ENCODE data around the gene COPS2.
"Not testable (repeated sequence)": the region's sequence is repeated elsewhere in the genome, so short reads cannot be mapped to it uniquely, and the experiment has no call there.

The COPS2 gene

DNA sequence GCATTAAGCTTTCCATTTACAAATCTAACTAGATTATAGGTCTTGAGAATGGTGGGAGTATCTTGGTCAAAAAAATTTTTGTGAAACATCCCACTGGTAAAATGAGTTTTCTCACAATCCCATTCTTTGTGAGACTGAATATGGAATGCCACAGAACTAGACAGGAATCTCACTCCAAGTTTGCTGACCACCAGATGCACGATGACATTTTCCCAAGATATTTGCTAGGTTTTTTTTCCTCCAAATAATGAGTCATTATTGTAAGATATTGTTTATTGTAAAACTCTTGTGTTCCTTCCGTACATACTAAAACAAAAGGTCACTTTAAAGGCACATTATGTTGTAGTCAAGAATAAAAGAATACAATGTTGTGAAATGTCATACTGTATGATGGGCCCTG, 53.9 kb downstream of the COPS2 start:
- no peak for DNase-seq

DNA sequence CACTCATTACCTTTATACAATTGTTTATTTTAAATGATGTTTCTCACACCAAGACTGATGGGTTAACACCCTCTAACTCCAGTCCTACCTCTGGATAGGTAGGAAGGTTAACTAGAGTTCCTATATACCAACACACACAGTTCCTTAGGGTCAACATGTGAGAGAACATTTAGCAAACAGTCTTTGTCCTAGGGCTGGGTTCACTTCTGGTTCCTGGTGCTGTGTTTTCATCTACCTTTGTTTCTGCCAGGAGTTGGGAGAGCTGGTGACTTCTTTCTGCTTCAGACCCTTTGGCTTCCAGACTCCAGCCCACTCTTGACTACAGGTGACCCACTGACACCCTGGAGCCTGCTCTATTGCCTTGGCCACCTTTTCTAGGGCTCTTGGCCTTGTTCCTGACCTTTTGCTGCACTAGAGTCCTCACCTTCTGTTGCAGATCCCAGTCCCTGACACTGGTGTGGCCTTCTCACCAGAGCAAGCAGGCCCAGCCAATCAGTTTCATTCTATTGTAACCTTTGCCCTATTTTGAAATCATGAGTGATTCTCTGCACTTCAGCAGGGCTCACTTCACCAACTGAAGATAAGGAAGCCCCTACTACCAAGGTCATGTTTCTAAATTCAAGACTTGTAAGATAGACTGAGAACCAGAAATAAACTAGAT, 59.2 kb downstream of the COPS2 start:
- DNase-seq, result no peak

DNA sequence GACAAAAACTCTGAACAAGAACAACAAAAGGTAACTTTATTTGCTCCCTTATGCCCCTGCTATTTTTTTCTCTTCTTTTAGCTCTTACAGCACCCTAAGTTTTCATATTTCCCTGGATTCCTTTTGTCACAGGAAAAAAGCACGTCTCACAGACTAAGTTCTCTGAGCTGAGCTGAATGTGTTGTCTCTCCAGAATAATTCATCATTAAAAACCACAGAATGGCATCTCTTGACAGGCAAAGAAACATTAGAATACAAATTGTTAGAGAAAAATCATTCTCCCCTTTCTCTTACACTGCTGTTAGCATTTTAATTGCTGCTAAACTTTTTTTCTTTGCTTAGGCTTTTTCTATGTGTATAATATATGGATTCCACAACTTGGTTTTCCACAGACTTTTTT, 60.5 kb downstream of the COPS2 start:
- no peak for DNase-seq

DNA sequence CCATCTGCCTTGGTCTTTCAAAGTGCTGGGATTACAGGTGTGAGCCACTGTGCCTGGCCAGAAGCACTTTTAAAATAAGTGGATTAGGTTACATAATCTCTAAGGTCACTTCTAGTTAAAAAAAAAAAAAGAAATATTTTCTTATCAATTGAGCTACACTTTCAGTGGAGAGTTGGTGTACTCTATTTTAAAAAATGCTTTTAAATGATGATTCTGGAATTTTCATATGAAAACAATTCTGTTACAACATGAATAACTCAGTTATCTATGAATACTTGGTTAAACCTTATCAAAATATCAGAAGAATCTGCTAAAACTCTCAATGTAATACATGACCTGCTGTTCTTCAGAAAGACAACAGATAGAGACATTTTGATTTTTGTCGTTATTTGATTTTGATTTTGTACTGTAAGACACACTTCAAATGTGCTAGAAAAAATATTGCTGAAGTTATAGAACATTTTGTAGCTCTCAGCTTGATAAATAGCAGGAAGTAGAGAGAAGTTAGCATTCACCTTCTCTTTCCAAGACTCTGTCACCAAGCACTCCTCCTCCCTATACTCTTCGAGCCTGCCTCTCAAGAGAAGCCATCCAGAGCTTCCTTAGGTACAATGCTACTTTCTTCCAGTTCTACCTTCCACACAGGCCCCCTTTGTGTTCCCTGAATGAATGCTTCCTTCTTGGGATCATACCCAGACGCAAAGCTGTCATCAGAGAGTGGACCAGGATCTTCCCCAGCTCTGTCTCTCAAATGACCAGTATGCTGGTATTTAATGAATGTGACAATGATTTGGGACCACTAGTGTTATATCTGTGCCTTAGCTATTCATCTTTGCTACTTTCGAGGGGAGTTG, 61.9 kb downstream of the COPS2 start:
- no peak for DNase-seq

DNA sequence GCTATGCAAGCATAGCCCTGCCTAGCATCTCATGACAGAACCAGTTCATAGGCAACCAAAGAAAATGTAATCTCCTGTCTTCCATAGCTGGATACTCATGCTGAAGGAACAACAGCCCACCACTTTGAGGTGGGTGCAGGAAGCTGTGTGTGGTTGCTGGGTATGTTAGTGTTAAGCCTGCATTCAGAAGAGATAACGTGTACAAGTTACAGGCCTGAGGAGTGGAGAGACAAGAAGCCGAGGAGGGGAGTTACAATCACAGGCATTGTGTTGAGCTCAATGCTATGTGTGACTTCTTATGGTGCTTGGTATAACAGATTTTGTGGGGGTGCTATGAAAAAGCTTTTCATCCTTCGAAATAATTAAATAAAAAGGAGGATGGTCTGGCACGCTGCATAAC, 66.4 kb downstream of the COPS2 start:
- no peak for DNase-seq

DNA sequence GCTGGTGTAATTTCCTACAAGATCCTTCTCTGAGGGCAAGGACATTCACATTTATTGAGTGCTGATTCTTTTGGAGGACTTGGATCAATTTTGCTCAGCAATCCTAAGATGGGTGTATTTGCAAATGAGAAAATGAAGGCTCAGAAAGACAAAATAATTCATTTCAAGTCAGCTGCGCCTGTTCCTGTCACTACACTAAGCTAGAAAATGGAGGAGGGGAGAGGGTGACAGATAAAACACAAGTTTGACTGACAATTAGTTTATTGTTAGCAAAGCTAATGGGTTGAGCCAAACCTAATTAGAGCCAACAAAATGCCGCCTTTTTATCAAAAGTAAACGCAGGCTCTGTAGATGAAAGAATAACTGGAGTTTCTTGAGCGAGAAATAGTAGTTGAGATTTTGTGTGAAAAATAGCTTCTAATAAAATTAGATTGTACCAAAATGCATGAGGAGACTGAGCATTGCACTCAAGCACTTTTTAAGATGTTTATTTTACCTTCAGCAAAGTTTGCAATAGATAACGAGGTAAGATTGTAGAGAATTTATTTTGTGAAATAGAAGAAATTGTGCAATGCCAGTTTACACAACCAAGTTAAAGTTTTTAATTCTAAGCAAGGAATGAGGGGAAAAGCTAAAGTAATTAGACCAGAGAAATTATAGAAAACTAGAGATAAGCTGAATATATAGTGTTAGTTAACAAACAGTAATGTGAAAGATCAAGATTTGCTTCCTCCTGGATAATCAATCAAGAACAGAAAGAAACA, 69.5 kb downstream of the COPS2 start:
- no peak for DNase-seq

DNA sequence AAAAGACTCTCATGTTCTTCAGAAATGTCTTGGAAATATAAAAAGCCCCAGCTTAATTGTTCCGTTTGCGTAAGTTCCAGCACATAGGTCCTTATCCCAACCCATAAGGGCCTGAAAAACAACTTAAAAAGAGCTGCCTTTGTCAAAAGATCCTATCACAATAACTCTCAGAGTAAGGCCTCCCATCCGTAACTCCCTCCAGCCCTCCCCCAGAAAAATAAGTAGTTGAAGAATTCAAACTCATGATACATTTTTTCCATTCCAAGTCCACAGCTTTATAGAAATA, 71.2 kb downstream of the COPS2 start:
- DNase-seq, result no peak

DNA sequence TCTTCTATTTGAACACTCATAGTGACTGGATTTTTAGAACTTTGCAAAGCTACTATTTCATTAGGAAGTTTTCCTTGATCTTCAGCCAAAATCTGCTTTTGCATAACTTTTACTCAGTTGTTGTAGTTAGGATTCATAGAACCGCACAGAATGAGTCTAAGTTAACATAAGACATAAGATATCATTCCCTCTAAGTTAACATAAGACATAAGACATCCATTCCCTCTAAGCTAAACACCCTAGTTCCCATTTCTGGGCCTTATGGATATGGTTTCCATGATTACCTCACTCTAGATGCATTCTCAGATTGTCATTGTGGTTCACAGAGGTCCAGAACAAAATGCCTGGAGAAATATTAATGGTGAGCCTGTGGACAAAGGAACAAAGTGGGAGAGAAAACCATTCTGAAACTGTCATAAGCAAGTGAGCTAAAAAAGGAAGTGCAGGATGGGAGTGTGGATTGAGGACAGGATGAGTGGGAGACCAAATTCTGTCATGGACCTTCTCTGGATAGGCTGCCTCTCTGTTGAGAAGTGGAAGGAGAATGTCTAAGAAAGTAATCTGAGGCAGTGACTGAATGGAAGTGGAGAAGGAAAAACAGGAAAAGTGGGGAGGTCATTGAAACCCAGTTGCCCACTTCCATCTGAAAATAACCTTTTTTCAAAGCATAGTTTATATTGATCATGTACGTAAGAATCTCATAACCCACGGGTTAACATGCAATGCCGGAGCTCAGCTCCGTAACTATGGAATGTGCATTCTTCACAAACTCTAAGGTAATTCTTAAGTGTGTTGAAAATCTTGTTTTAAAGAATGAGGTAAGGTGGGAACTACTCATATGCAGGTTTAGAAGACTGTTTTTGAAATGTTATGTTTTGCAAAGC, 71.8 kb downstream of the COPS2 start:
- no peak for DNase-seq

DNA sequence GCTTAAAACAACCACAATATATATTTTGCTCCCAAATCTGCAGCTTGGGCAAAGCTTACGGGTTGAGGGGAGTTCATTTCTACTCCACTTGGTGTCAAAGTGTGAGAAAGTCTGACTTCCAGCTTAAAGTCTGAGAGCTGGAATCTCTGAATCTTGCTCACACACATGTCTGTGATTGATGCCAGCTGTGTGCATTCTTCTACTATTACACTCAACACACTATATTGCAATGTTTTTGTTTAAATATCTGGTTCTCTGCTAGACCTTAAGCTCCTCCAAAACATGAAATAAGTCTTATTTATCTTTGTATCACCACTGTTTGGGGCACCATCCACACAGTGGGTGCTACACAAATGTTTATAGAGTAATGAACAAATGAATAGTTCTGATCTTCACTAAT, 72.4 kb downstream of the COPS2 start:
- DNase-seq, result no peak

DNA sequence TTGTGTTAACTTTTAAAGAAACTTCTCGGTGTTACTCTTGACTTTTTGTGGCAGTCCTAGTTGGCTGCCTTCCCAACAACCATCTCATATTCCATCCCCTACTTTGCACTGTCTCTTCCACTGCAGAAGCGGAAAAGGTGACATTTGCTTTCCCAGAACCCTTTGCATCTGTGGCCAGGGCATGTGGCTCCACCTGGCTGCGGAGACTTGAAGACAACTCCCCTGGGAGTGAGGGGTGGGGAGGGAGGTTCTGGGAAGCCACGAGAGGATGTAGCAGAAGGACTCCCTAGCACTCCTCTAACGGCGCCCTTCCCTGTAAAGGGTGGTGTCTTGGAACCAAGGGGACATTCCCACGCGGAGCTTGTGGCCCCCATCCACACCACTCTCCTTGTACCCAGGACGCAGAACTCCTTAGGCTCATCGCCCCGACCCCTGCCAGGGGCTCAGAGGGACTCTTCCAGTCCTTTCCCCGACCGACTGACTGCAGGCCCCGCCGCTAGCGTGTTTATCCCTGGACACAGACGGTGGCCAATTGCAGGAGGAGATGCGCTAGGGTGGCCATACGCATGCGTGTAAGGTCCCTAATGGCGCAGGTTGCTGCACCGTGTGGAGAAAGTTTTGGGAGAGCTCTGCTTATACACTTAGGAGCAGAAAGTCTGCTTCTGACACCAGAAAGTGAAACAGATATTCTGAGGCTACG, 75.9 kb downstream of the COPS2 start:
- no peak for DNase-seq

DNA sequence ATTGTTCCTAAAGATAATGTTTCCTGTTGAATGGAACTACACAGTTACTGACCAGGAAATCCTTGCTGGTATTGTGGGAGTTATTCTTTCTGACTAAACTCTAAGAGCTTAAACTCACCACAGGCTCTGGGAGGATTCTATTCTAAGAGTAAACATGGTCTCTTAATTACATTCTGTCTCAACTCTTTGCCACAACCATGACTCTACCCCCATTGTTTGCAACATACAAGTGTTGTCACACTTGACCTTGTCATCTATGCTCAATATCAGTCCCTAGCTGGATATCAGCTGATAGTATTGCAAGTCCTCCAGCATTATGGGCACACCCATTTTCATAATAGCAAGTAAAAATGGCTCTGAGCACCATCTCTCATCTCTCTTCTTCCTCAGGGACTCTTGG, 79.5 kb downstream of the COPS2 start:
- DNase-seq, result no peak

DNA sequence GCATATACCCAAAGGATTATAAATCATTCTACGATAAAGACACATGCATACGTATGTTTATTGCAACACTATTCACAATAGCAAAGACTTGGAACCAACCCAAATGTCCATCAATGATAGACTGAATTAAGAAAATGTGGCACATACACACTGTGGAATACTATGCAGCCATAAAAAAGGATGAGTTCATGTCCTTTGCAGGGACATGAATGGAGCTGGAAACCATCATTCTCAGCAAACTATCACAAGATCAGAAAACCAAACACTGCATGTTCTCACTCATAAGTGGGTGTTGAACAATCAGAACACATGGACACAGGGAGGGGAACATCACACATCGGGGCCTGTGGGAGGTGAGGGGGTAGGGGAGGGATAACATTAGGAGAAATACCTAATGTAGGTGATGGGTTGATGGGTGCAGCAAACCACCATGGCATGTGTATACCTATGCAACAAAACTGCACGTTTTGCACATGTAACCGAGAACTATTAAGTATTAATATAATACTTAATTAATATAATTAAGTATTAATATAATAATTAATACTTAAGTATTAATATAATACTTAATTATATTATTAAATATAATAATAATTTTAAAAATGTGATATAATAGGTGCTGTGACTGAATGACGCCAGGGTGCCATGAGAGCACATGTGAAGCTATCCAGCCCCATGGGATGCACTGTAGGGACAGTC, 80.7 kb downstream of the COPS2 start:
- DNase-seq, result not testable (repeated sequence)
